ENCODE results near the gene LCN10. TPM values are rescaled to one million over a fixed set of nuclear protein-coding genes. Genes with fewer than 3 reads are reported as not detected.

The LCN10 gene
- total and polyA plus RNA-seq, 2 of the 13 experiments (the other 11 are each of a cell fraction or from before 2014, with no cell fraction given) = 0.53 to 0.61 TPM

DNA sequence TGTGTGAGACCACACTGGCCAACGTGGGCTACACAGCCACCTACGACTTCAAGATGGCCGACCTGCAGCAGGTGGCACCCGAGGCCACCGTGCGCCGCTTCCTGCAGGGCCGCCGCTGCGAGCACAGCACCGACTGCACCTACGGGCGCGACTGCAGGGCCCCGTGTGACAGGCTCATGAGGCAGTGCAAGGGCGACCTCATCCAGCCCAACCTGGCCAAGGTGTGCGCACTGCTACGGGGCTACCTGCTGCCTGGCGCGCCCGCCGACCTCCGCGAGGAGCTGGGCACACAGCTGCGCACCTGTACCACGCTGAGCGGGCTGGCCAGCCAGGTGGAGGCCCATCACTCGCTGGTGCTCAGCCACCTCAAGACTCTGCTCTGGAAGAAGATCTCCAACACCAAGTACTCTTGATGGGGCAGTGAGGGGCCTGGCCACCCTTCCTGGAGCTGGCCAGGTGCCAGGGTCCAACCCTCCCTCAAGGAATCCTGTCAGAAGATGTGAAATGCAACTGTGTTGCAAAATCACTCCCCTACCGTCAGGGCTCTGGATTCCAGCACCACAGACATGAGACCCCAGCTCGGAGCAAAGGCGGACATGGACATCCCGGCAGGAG, 19.3 kb downstream of the LCN10 start (continued):
- TF ChIP-seq, protein P1, sequence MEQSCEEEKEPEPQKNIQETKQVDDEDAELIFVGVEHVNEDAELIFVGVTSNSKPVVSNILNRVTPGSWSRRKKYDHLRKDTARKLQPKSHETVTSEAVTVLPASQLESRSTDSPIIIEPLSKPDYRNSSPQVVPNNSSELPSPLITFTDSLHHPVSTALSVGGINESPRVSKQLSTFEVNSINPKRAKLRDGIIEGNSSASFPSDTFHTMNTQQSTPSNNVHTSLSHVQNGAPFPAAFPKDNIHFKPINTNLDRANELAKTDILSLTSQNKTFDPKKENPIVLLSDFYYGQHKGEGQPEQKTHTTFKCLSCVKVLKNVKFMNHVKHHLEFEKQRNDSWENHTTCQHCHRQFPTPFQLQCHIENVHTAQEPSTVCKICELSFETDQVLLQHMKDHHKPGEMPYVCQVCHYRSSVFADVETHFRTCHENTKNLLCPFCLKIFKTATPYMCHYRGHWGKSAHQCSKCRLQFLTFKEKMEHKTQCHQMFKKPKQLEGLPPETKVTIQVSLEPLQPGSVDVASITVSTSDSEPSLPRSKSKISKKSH (CRISPR knock-in tag; IDR thresholded peaks at IDR 0.05; ENCODE audit: borderline replicate concordance) = no peak
- TF ChIP-seq FOSL2 (CRISPR knock-in tag; IDR thresholded peaks at IDR 0.05) = no peak
- no peak for TF ChIP-seq MBD4 (IDR thresholded peaks at IDR 0.05; ENCODE audit: borderline replicate concordance, low read length)
- no peak for TF ChIP-seq ZNF44 (CRISPR knock-in tag; IDR thresholded peaks at IDR 0.05)
- TF ChIP-seq, protein P2, sequence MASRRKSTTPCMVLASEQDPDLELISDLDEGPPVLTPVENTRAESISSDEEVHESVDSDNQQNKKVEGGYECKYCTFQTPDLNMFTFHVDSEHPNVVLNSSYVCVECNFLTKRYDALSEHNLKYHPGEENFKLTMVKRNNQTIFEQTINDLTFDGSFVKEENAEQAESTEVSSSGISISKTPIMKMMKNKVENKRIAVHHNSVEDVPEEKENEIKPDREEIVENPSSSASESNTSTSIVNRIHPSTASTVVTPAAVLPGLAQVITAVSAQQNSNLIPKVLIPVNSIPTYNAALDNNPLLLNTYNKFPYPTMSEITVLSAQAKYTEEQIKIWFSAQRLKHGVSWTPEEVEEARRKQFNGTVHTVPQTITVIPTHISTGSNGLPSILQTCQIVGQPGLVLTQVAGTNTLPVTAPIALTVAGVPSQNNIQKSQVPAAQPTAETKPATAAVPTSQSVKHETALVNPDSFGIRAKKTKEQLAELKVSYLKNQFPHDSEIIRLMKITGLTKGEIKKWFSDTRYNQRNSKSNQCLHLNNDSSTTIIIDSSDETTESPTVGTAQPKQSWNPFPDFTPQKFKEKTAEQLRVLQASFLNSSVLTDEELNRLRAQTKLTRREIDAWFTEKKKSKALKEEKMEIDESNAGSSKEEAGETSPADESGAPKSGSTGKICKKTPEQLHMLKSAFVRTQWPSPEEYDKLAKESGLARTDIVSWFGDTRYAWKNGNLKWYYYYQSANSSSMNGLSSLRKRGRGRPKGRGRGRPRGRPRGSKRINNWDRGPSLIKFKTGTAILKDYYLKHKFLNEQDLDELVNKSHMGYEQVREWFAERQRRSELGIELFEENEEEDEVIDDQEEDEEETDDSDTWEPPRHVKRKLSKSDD (CRISPR knock-in tag; IDR thresholded peaks at IDR 0.05; ENCODE audit: low read depth) = peak; percentile 55
- no peak for TF ChIP-seq MIER2 (CRISPR knock-in tag; IDR thresholded peaks at IDR 0.05)
- TF ChIP-seq SP5 (CRISPR knock-in tag; IDR thresholded peaks at IDR 0.05; ENCODE audit: borderline replicate concordance, low read depth) = no peak
- TF ChIP-seq SUZ12 (IDR thresholded peaks at IDR 0.05; ENCODE audit: low read depth, low read length) = no peak
- no peak for TF ChIP-seq ZFP62 (CRISPR knock-in tag; IDR thresholded peaks at IDR 0.05)
- TF ChIP-seq, protein P3, sequence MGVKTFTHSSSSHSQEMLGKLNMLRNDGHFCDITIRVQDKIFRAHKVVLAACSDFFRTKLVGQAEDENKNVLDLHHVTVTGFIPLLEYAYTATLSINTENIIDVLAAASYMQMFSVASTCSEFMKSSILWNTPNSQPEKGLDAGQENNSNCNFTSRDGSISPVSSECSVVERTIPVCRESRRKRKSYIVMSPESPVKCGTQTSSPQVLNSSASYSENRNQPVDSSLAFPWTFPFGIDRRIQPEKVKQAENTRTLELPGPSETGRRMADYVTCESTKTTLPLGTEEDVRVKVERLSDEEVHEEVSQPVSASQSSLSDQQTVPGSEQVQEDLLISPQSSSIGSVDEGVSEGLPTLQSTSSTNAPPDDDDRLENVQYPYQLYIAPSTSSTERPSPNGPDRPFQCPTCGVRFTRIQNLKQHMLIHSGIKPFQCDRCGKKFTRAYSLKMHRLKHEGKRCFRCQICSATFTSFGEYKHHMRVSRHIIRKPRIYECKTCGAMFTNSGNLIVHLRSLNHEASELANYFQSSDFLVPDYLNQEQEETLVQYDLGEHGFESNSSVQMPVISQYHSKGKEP (CRISPR knock-in tag; IDR thresholded peaks at IDR 0.05) = no peak
- TF ChIP-seq, protein P4, sequence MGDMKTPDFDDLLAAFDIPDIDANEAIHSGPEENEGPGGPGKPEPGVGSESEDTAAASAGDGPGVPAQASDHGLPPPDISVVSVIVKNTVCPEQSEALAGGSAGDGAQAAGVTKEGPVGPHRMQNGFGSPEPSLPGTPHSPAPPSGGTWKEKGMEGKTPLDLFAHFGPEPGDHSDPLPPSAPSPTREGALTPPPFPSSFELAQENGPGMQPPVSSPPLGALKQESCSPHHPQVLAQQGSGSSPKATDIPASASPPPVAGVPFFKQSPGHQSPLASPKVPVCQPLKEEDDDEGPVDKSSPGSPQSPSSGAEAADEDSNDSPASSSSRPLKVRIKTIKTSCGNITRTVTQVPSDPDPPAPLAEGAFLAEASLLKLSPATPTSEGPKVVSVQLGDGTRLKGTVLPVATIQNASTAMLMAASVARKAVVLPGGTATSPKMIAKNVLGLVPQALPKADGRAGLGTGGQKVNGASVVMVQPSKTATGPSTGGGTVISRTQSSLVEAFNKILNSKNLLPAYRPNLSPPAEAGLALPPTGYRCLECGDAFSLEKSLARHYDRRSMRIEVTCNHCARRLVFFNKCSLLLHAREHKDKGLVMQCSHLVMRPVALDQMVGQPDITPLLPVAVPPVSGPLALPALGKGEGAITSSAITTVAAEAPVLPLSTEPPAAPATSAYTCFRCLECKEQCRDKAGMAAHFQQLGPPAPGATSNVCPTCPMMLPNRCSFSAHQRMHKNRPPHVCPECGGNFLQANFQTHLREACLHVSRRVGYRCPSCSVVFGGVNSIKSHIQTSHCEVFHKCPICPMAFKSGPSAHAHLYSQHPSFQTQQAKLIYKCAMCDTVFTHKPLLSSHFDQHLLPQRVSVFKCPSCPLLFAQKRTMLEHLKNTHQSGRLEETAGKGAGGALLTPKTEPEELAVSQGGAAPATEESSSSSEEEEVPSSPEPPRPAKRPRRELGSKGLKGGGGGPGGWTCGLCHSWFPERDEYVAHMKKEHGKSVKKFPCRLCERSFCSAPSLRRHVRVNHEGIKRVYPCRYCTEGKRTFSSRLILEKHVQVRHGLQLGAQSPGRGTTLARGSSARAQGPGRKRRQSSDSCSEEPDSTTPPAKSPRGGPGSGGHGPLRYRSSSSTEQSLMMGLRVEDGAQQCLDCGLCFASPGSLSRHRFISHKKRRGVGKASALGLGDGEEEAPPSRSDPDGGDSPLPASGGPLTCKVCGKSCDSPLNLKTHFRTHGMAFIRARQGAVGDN (CRISPR knock-in tag; IDR thresholded peaks at IDR 0.05) = peak; percentile 17; the same call in 1 of the 2 replicates
- 0 out of 2 replicates have a peak, but pooled peaks have one; percentile 25 for TF ChIP-seq DNMT1 (CRISPR knock-in tag; IDR thresholded peaks at IDR 0.05)
- TF ChIP-seq AGO2 (optimal IDR thresholded peaks at IDR 0.05; ENCODE audit: low read depth, low read length) = peak; percentile 98
- TF ChIP-seq RBFOX2 (IDR thresholded peaks at IDR 0.05; ENCODE audit: low read depth, low read length) = peak; percentile 90
- TF ChIP-seq PHF21A (CRISPR knock-in tag; IDR thresholded peaks at IDR 0.05) = no peak
- TF ChIP-seq EEA1 (CRISPR knock-in tag; IDR thresholded peaks at IDR 0.05; ENCODE audit: borderline replicate concordance) = 0 out of 2 replicates have a peak, but pooled peaks have one; percentile 39
- 0 out of 2 replicates have a peak, but pooled peaks have one; percentile 25 for TF ChIP-seq MYC (CRISPR knock-in tag; IDR thresholded peaks at IDR 0.05; ENCODE audit: borderline replicate concordance)
- no peak for TF ChIP-seq MTA1 (CRISPR knock-in tag; IDR thresholded peaks at IDR 0.05; ENCODE audit: borderline replicate concordance)
